H1 (cell line): Measurements from ENCODE around the gene AP3D1. TPM values are rescaled to one million over a fixed set of nuclear protein-coding genes. Genes with fewer than 3 reads are reported as not detected.

Experiments used
- CTCF ChIA-PET: fragments of 300-600 bp; sonication (Branson Sonifier 250); formaldehyde crosslinking; loops from one replicate; lab custom pipeline; 2021; ENCODE audit not compliant: partially characterized antibody; lab: Charles Lee
- POLR2A ChIA-PET: fragments of 300-600 bp; sonication (Branson Sonifier 250); formaldehyde crosslinking; loops from one replicate; lab custom pipeline; 2021; ENCODE audit warnings: inconsistent platforms; ENCODE audit not compliant: partially characterized antibody; lab: Charles Lee
- DNase-seq, 2 experiments: peaks; one replicate each; pipeline versions ENCODE4 v3.0.0 to v3.0.0-alpha.2; 2010 to 2022; ENCODE audit warnings: low spot score in 2 of 2, low read depth in 1 of 2, mixed read lengths in 1 of 2
- FAIRE-seq: peaks from 2 replicates; lab custom pipeline; 2011; peaks lifted over from hg19 to GRCh38; lab: Jason Lieb, UNC
- H2AFZ ChIP-seq: 2 replicates; pipeline ENCODE4 v1.8.1; 2012; ENCODE audit warnings: low read length, inconsistent platforms
- H2AK5ac ChIP-seq: 2 replicates; pipeline ENCODE4 v1.6.1; 2013; ENCODE audit warnings: low read depth, low read length
- H2BK120ac ChIP-seq: replicated peaks from 2 replicates; pipeline ENCODE3; 2013; ENCODE audit warnings: low read depth, low read length, inconsistent platforms
- H2BK12ac ChIP-seq: 2 replicates; pipeline ENCODE4 v1.6.1; 2013; ENCODE audit warnings: low read depth, low read length
- H2BK15ac ChIP-seq: 2 replicates; pipeline ENCODE4 v1.6.1; 2013; ENCODE audit warnings: low read length
- H2BK20ac ChIP-seq: 2 replicates; pipeline ENCODE4 v1.6.1; 2013; ENCODE audit warnings: low read length
- H2BK5ac ChIP-seq: 2 replicates; pipeline ENCODE4 v1.6.1; 2013; ENCODE audit warnings: low read depth, low read length
- H3K14ac ChIP-seq: 2 replicates; pipeline ENCODE4 v1.6.1; 2013; ENCODE audit warnings: inconsistent platforms; ENCODE audit not compliant: insufficient read length
- H3K18ac ChIP-seq: 2 replicates; pipeline ENCODE4 v1.6.1; 2013; ENCODE audit warnings: low read length; ENCODE audit errors: extremely low read depth
- H3K23ac ChIP-seq: 2 replicates; pipeline ENCODE4 v1.6.1; 2013; ENCODE audit warnings: inconsistent platforms; ENCODE audit not compliant: insufficient read length
- H3K23me2 ChIP-seq: 2 replicates; pipeline ENCODE4 v1.6.1; 2013; ENCODE audit warnings: low read depth, low read length
- H3K27ac ChIP-seq: 2 replicates; pipeline ENCODE4 v1.6.1; 2011; ENCODE audit warnings: low read depth, low read length, inconsistent platforms
- H3K27me3 ChIP-seq, 4 experiments: replicated peaks in 1 of 4; 1 replicate in 1 of 4; 2 replicates in 3 of 4; pipeline versions ENCODE4 v1.6.1 to v1.8.1; 2011 to 2013; ENCODE audit warnings: low read length in 3 of 4, mild to moderate bottlenecking in 3 of 4, inconsistent platforms in 2 of 4, mixed read lengths in 2 of 4, moderate library complexity in 1 of 4; ENCODE audit not compliant: control insufficient read depth in 3 of 4, insufficient read depth in 3 of 4; ENCODE audit errors: extremely low read depth in 1 of 4
- H3K36me3 ChIP-seq, 4 experiments: 2 replicates each; pipeline versions ENCODE4 v1.6.1 to v1.8.1; 2011 to 2013; ENCODE audit warnings: mild to moderate bottlenecking in 4 of 4, low read length in 3 of 4, moderate library complexity in 2 of 4, control low read depth in 1 of 4, inconsistent platforms in 1 of 4; ENCODE audit not compliant: insufficient read depth in 4 of 4, control insufficient read depth in 2 of 4
- H3K4ac ChIP-seq: replicated peaks from 2 replicates; pipeline ENCODE3; 2013; ENCODE audit warnings: low read length, low read depth, mixed read lengths, inconsistent platforms; ENCODE audit not compliant: insufficient read length
- H3K4me1 ChIP-seq, 4 experiments: replicated peaks in 1 of 4; 1 replicate in 1 of 4; 2 replicates in 3 of 4; pipeline versions ENCODE4 v1.6.1 to v1.8.1; 2011 to 2013; ENCODE audit warnings: low read length in 3 of 4, inconsistent platforms in 2 of 4, mixed read lengths in 1 of 4; ENCODE audit not compliant: insufficient read depth in 4 of 4, control insufficient read depth in 3 of 4
- H3K4me2 ChIP-seq, 2 experiments: 2 replicates each; pipeline versions ENCODE4 v1.6.1 to v1.8.1; 2011 to 2013; ENCODE audit warnings: low read depth in 2 of 2, low read length in 2 of 2, control low read depth in 1 of 2, inconsistent platforms in 1 of 2, mild to moderate bottlenecking in 1 of 2; ENCODE audit not compliant: insufficient read depth in 1 of 2
- H3K4me3 ChIP-seq, 4 experiments: fragments of 200-600, 300-600 bp in 1 of 4; sonication (generic), shearing (Covaris generic), sonication (Bioruptor Twin) in 1 of 4; 2 replicates each; pipeline versions ENCODE4 v1.5.1 to v1.8.1; 2011 to 2016; ENCODE audit warnings: low read length in 4 of 4, low read depth in 3 of 4, control low read depth in 2 of 4, inconsistent platforms in 2 of 4, mild to moderate bottlenecking in 2 of 4, mixed read lengths in 1 of 4, moderate library complexity in 1 of 4; ENCODE audit not compliant: insufficient read depth in 2 of 4; ENCODE audit errors: extremely low read depth in 1 of 4
- H3K56ac ChIP-seq: replicated peaks from 2 replicates; pipeline ENCODE3; 2013; ENCODE audit warnings: low read depth, mild to moderate bottlenecking, mixed read lengths, low read length, inconsistent platforms; ENCODE audit not compliant: insufficient read length
- H3K79me1 ChIP-seq: 2 replicates; pipeline ENCODE4 v1.6.1; 2013; ENCODE audit warnings: low read depth, low read length, control low read depth
- H3K79me2 ChIP-seq, 2 experiments: 2 replicates each; pipeline versions ENCODE4 v1.6.1 to v1.8.1; 2012 to 2013; ENCODE audit warnings: low read length in 2 of 2, mild to moderate bottlenecking in 2 of 2, inconsistent platforms in 1 of 2; ENCODE audit not compliant: insufficient read depth in 2 of 2, control insufficient read depth in 1 of 2
- H3K9ac ChIP-seq, 4 experiments: replicated peaks in 1 of 4; 1 replicate in 1 of 4; 2 replicates in 3 of 4; pipeline versions ENCODE4 v1.6.1 to v1.8.1; 2011 to 2013; ENCODE audit warnings: low read depth in 3 of 4, low read length in 3 of 4, control low read depth in 2 of 4, mild to moderate bottlenecking in 2 of 4, moderate library complexity in 2 of 4, inconsistent platforms in 1 of 4; ENCODE audit errors: extremely low read depth in 1 of 4
- H3K9me3 ChIP-seq, 2 experiments: 2 replicates each; pipeline versions ENCODE4 v1.6.1 to v1.8.1; 2012 to 2013; ENCODE audit warnings: mild to moderate bottlenecking in 2 of 2, moderate library complexity in 2 of 2, control low read depth in 1 of 2, inconsistent platforms in 1 of 2, low read depth in 1 of 2, low read length in 1 of 2, mixed read lengths in 1 of 2; ENCODE audit not compliant: insufficient read depth in 2 of 2
- H4K20me1 ChIP-seq, 2 experiments: replicated peaks in 1 of 2; 2 replicates each; pipeline versions ENCODE3 to v1.8.1; 2011 to 2013; ENCODE audit warnings: inconsistent platforms in 2 of 2, low read length in 2 of 2, mild to moderate bottlenecking in 1 of 2; ENCODE audit not compliant: insufficient read depth in 2 of 2, control insufficient read depth in 1 of 2
- H4K5ac ChIP-seq: 2 replicates; pipeline ENCODE4 v1.6.1; 2013; ENCODE audit warnings: low read length, low read depth, mixed read lengths, inconsistent platforms; ENCODE audit not compliant: insufficient read length
- H4K8ac ChIP-seq: 2 replicates; pipeline ENCODE4 v1.8.0; 2013; ENCODE audit warnings: mild to moderate bottlenecking, moderate library complexity, low read length, inconsistent platforms; ENCODE audit not compliant: insufficient read depth; ENCODE audit errors: extremely low read depth
- H4K91ac ChIP-seq: replicated peaks from 2 replicates; pipeline ENCODE3; 2013; ENCODE audit warnings: low read length, mixed read lengths, inconsistent platforms; ENCODE audit not compliant: insufficient read length
- WGBS, 2 experiments: shearing (Covaris generic) in 1 of 2; methylation state at CpG; one replicate each; pipeline versions ENCODE4 v1.1.6 to v1.1.7; 2013 to 2015; ENCODE audit warnings: low lambda C conversion rate in 2 of 2, mixed read lengths in 2 of 2, inconsistent platforms in 1 of 2, low coverage in 1 of 2, missing lambda C conversion rate in 1 of 2; ENCODE audit not compliant: insufficient replicate concordance in 2 of 2, insufficient coverage in 1 of 2, insufficient read length in 1 of 2; ENCODE audit errors: extremely low coverage in 1 of 2, missing lambda C conversion rate in 1 of 2; 5-methylcytosine and 5-hydroxymethylcytosine counted together
- polyA plus RNA-seq, 7 experiments: library from polyadenylated mRNA; depleted of rRNA in 3 of 7; stranded (reverse) in 5 of 7; unstranded in 2 of 7; fragments of >200 nt in 5 of 7; fragments of 200-250 nt in 2 of 7; gene quantifications; 1 replicate in 5 of 7; 2 replicates in 1 of 7; 4 replicates in 1 of 7; pipeline versions ENCODE4 v1.2.1 to v1.2.3, GENCODE V29; 2011 to 2013; ENCODE audit warnings: missing spikeins in 2 of 7, mixed read lengths in 2 of 7
- total RNA-seq: library from RNA; stranded (reverse); fragmentation: NEBNext Ultra II Directional; extraction: Animal tissue kit (Norgen Biotek cat#: 25700); gene quantifications from 2 replicates; pipeline ENCODE4 v1.2.1, GENCODE V29; 2021

The AP3D1 gene
- total and polyA plus RNA-seq, 2 of the 8 experiments (the other 6 are each of a cell fraction or from before 2014, with no cell fraction given): 161 to 174 TPM

DNA sequence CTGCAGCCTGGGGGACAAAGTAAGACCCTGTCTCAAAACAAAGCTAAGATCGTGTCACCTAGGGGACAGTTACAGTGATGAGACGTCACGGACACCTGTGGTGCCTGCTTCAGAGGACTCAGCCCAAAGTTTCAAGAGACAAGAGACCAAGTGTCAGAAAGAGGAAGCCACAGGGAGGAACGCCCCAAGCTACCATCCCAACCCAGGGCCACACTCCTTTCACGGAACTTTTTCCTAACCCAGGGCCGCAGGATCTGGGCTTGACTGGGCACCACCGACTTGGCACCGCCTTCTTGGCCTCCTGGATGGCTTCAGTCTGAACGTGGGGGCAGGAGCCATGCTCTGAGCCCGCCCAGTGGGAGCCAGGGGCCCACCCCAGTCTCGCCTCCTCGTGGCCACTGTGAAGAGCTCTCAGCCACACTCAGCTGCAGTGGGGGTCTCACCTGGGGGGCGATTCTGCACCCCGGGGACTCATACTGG is 63.7 kb downstream of the AP3D1 start:
- Histone ChIP-seq H3K56ac (no peak overlapping the region), H4K8ac (no peak overlapping the region), H3K18ac (no peak overlapping the region), H4K5ac (no peak overlapping the region), H3K23me2 (no peaks in the 10 kb centered on the region), H2BK12ac (no peak overlapping the region), H2AK5ac (no peak overlapping the region), H2BK120ac (no peak overlapping the region), H3K36me3 (no peaks in the 10 kb centered on the region), H3K79me1 (no peaks in the 10 kb centered on the region), H4K91ac (no peak overlapping the region), H3K79me2 (no peaks in the 10 kb centered on the region), H2BK20ac (no peak overlapping the region), H3K4me2 (no peak overlapping the region), H3K9me3 (no peaks in the 10 kb centered on the region), H4K20me1 (no peaks in the 10 kb centered on the region), H3K27me3 (no peaks in the 10 kb centered on the region), H2BK15ac (no peak overlapping the region), H3K23ac (no peak overlapping the region), H3K9ac (no peak overlapping the region), H2AFZ (no peak overlapping the region), H3K4me1 (peaks cover 0 to 7% (median 4%) of the 10 kb centered on the region in 4 experiments; a peak in 3 of 7 replicates), H3K4ac (no peak overlapping the region), H3K4me3 (no peak overlapping the region), H2BK5ac (no peak overlapping the region), H3K14ac (no peak overlapping the region), H3K27ac (no peak overlapping the region)
- ChIA-PET CTCF (interaction anchor here (1.0 to 1.7 kb wide), 5 partner anchors 8 to 85 kb away, joined by 3 to 5 read pairs (median 4); no protein-coding TSS in a partner anchor), POLR2A (interaction anchor here (2.6 kb wide), 1 partner anchor 36 kb away, joined by 14 read pairs; no protein-coding TSS in a partner anchor)
- DNase-seq (no peak), FAIRE-seq (no peak)
- WGBS, 2 experiments: 90% methylated on average over 11 of the region's 14 CpGs; no CpG with 5 or more reads in 1 of the 2 experiments
